Right cardiac atrium (tissue), 5 donors: Measurements from ENCODE around the gene IGF2R. TPM values are rescaled to one million over a fixed set of nuclear protein-coding genes. Genes with fewer than 3 reads are reported as not detected.
"Not testable (repeated sequence)": the region's sequence is repeated elsewhere in the genome, so short reads cannot be mapped to it uniquely, and the experiment has no call there.

Experiments
- ATAC-seq, 2 donors: fragments of 200-7000 bp; cut with Tn5 transposase; one replicate each; pipeline versions ENCODE4 v1.8.0 to v1.9.1; 2020; ENCODE audit warnings: moderate library complexity in 2 of 2, mild to moderate bottlenecking in 1 of 2
- DNase-seq, 3 donors: peaks; one replicate each; pipeline ENCODE4 v3.0.0-alpha.2; 2020
- H3K27ac ChIP-seq: one replicate; pipeline ENCODE4 v1.5.1; 2013; ENCODE audit warnings: mild to moderate bottlenecking, low read length, control low read depth, moderate library complexity
- H3K27me3 ChIP-seq: one replicate; pipeline ENCODE4 v1.6.1; 2013; ENCODE audit not compliant: control insufficient read depth, insufficient read depth
- H3K4me1 ChIP-seq: one replicate; pipeline ENCODE4 v1.6.1; 2013; ENCODE audit warnings: low read length; ENCODE audit not compliant: control insufficient read depth, insufficient read depth
- H3K4me3 ChIP-seq: one replicate; pipeline ENCODE4 v1.5.1; 2013; ENCODE audit warnings: low read length, control low read depth
- H3K9me3 ChIP-seq: one replicate; pipeline ENCODE4 v1.6.1; 2013; ENCODE audit warnings: low read length; ENCODE audit not compliant: control insufficient read depth
- WGBS: extraction: QIAGEN DNeasy Blood & Tissue Kit; methylation state at CpG from one replicate; pipeline ENCODE4 v1.1.7; 2013; 5-methylcytosine and 5-hydroxymethylcytosine counted together
- intact Hi-C, 4 donors: fragments of 100-400 bp; cut with DNase I; formaldehyde crosslinking; loops; one replicate each; pipeline versions ENCODE4 v1.11.0 to v1.14.0; 2022 to 2023
- polyA plus RNA-seq: library from polyadenylated mRNA; stranded (reverse); fragments of 200-250 nt; gene quantifications from one replicate; pipeline ENCODE4 v1.2.3, GENCODE V29; 2013
- total RNA-seq, 4 donors: library from RNA; stranded (reverse); fragmentation: NEBNext Ultra II Directional; extraction: Animal tissue kit (Norgen Biotek cat#: 25700); gene quantifications; one replicate each; pipeline ENCODE4 v1.2.1, GENCODE V29; 2021
- donor health status: healthy with polysubstance abuse.
- donor health status: DM: no; HTN: yes; CAD: no.
- donor health status: DM: no; HTN: no; CAD: no.
- donor health status: DM: no; HTN: yes; CAD: no; lungs with severe emphysema.
- donor health status: DM: yes; HTN: yes; CAD: no.

IGF2R gene
- total and polyA plus RNA-seq, 5 donors: 19.6 to 48.9 (median 46.5) TPM

DNA sequence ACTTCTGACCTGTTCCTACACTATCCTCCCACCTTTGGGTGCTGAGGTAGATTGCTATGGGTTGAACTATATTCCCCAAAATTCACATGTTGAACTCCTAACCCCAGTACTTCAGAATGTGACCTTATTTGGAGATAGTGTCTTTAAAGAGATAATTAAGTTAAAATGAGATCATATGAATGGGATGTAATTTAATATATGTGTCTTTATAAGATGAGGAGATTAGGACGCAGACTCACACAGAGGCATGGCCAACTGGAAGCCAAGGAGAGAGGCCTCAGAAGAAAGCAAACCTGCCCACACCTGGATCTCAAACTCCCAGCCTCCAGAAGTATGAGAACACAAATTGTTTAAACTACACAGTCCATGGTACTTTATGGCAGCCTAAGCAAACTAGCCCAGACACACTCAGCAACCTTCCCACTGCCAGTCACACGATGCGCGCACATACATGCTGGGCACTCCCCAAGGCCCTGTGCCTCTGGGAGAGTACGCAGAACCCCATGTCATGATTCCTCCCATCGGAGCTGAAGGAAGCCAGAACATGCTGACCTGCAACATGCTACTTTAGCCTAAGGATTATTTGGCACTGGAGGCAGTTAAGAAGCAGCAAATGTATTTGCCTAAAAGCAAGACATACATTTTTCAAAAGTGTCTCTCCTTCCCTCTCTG is 143.9 kb downstream of the IGF2R start:
- Histone ChIP-seq H3K4me1 (no peaks in the 10 kb centered on the region), H3K27me3 (no peaks in the 10 kb centered on the region), H3K27ac (no peak overlapping the region), H3K4me3 (no peak overlapping the region), H3K9me3 (no peaks in the 10 kb centered on the region)
- DNase-seq (no peak), ATAC-seq (no peak)
- 96% methylated on average over 6 of the region's 6 CpGs for WGBS
- intact Hi-C loops: no loop called here

- H3K27ac ChIP-seq: not testable (repeated sequence)
These were observed 145.7 kb downstream of the IGF2R start for GRCh38 chr6:160114536-160114935.

DNA sequence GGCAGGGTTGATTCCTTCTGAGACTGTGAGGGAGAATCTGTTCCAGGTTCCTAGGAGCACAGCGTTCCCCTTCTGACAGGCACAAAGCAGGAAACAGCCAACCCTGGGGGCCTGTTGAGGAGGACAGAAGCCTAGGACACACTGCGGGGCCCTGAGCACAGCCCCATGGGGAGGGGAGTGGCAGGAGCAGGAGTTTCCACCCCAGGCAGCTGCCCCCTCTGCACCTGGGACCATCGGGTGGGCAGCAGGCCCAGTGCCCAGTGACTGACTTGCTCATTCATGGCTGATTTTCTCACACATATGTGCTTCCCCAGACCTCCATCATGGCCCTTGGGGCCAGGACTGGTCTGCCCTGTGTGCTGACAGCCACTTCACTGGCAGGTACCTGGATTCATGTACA is 146.5 kb downstream of the IGF2R start:
- H3K4me3 ChIP-seq: no peak overlapping the region
- DNase-seq (no peak), ATAC-seq (no peak)
- no peaks in the 10 kb centered on the region for H3K27me3 ChIP-seq
- intact Hi-C loops: no loop called here
- no peak overlapping the region for H3K27ac ChIP-seq
- no peaks in the 10 kb centered on the region for H3K4me1 ChIP-seq
- 94% methylated on average over 3 of the region's 3 CpGs for WGBS
- no peaks in the 10 kb centered on the region for H3K9me3 ChIP-seq

More at GRCh38 chr6:160114536-160114935, 145.7 kb downstream of the IGF2R start:
- ATAC-seq, H3K4me1 ChIP-seq, intact Hi-C loops, H3K4me3 ChIP-seq, H3K27me3 ChIP-seq, DNase-seq, H3K9me3 ChIP-seq: not testable (repeated sequence)
- whole genome bisulfite sequencing: 98% methylated on average over 29 of the region's 29 CpGs

- no peaks in the 10 kb centered on the region for H3K27me3 ChIP-seq
- intact Hi-C loops: no loop called here
- WGBS: 91% methylated on average over 2 of the region's 2 CpGs
- DNase-seq (no peak), ATAC-seq (no peak)
- H3K9me3 ChIP-seq: no peaks in the 10 kb centered on the region
- H3K4me1 ChIP-seq: no peaks in the 10 kb centered on the region
- no peak overlapping the region for H3K27ac ChIP-seq
- no peak overlapping the region for H3K4me3 ChIP-seq
These were observed 147.5 kb downstream of the IGF2R start for GRCh38 chr6:160116411-160116810.

DNA sequence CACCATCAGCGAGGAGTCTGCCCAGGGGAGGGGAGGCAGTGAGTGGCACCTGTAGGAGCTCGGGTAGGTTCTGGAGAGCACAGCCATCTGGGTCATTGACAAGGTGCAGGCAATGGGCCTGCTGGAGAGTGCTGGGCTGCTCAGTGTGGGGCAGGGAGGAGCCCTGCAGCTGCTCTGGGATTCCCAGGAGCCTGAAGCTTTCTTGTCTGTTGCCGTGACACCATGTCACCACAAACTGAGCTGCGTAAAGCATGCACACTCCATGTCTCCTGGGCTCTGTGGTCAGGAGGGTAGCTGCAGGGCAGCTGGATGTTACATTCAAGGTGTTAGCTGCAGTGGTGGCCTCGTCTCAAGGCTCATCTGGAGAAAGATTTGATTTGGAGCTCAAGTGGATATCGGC is 148.3 kb downstream of the IGF2R start:
- H3K9me3 ChIP-seq: no peaks in the 10 kb centered on the region

DNA sequence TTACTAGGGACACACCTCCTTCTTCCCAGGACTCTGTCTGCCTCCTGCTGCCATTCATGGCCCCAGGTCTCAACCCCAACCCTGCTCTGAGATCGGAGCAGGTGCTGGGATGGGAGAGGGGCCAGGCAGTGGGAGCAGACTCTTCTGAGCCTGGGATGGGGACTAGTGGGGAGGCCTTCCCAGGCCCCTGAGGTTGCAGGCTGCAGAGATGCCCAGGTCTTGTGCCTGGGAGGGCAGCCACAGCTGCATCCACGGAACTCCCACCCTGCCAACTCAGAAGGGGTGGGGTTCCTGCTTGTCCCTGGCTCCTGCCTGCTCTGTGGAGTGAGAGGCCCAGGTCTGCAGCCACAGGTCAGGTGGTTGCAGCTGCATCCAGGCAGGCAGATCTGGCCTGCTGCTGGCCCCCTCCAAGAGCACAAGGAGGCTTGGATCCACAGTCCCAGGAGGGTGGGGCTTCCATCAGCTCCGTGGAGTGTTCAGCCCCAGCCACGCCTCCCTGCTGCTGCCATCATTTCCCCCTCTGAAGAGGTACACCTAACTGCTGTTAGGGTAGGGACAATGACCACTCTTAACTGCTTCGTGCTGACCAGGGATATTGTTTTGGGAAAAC is 149.8 kb downstream of the IGF2R start:
- 84% methylated on average over 5 of the region's 5 CpGs for WGBS
- no peak for DNase-seq
- H3K27ac ChIP-seq: no peak overlapping the region
- no peaks in the 10 kb centered on the region for H3K9me3 ChIP-seq
- no peaks in the 10 kb centered on the region for H3K4me1 ChIP-seq
- intact Hi-C loops: no loop called here
- H3K27me3 ChIP-seq: no peaks in the 10 kb centered on the region
- ATAC-seq: no peak
- H3K4me3 ChIP-seq: no peak overlapping the region

More for the DNA sequence above, 148.3 kb downstream of the IGF2R start:
- WGBS: 98% methylated on average over 6 of the region's 6 CpGs
- no peaks in the 10 kb centered on the region for H3K4me1 ChIP-seq
- H3K27me3 ChIP-seq: no peaks in the 10 kb centered on the region
- no peak for DNase-seq
- H3K4me3 ChIP-seq: no peak overlapping the region
- no peak overlapping the region for H3K27ac ChIP-seq
- peak in 1 of 2 donors; percentile 21 for ATAC-seq
- intact Hi-C loops: no loop called here

DNA sequence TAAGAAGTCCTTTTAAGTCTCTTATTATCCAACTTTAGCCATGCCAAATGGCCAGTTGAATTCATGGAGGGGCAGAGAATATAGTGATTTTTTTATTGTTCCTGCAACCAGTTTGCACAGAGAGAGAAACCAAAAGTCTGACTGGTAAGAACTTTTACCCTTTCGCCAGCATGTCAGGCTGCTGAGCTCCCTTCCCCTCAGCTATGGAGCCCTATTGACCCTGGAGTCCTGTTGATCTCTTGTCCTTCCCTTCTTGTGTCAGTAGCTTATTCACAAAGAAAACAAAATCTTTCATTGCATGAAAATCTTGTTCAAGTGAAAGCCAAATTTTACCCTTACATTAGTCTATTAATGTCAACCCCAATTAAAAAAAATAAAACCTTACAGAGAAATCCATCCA is 151.2 kb downstream of the IGF2R start:
- DNase-seq (no peak), ATAC-seq (no peak)
- Histone ChIP-seq H3K27ac (no peak overlapping the region), H3K4me3 (no peak overlapping the region), H3K4me1 (no peaks in the 10 kb centered on the region), H3K9me3 (no peaks in the 10 kb centered on the region), H3K27me3 (no peaks in the 10 kb centered on the region)
- intact Hi-C loops: no loop called here
- 95% methylated on average over 1 of the region's 1 CpG for WGBS

DNA sequence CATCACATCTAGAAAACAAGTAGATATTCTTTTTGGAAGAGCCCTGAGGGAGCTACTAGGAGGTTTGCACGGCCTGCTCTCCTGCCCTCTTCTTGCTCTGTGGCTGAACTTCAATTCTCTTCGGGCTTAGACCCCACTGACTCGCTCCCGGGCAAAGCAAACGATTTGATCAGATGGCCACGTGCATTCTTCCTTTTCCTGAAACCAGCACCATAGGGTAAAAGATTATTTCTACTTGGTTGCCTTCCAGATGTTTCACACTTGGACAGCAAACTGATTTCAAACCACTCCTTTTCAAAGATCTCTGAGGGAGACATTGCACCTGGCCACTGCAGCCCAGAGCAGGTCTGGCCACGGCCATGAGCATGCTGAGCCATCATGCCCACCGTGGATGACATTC is 152.7 kb downstream of the IGF2R start, which contains the start of gene SLC22A1:
TSS of gene SLC22A1 (plus strand) at position 258 of the 400 bp plus-strand sequence. CDS start at position 379, 121 bp downstream.
- Histone ChIP-seq H3K9me3 (no peaks in the 10 kb centered on the region), H3K4me1 (no peaks in the 10 kb centered on the region), H3K27me3 (no peaks in the 10 kb centered on the region), H3K27ac (no peak within 1 kb of the TSS), H3K4me3 (no peak within 1 kb of the TSS)
- intact Hi-C loops: no loop called here
- ATAC-seq: no peak
- WGBS: 73% methylated on average over 8 of the region's 8 CpGs
- no peak for DNase-seq

GRCh38 chr6:160121981-160122380 is 153.1 kb downstream of the IGF2R start:
- ATAC-seq (peak in 1 of 2 donors; percentile 21), DNase-seq (no peak)
- Histone ChIP-seq H3K9me3 (no peaks in the 10 kb centered on the region), H3K27ac (no peak overlapping the region), H3K4me1 (no peaks in the 10 kb centered on the region), H3K4me3 (no peak overlapping the region), H3K27me3 (no peaks in the 10 kb centered on the region)
- 94% methylated on average over 14 of the region's 14 CpGs for WGBS
- intact Hi-C loops: no loop called here

GRCh38 chr6:160122744-160123143 is 153.9 kb downstream of the IGF2R start:
- Histone ChIP-seq H3K27me3 (no peaks in the 10 kb centered on the region), H3K4me1 (no peaks in the 10 kb centered on the region), H3K27ac (no peak overlapping the region), H3K4me3 (no peak overlapping the region), H3K9me3 (no peaks in the 10 kb centered on the region)
- ATAC-seq (no peak), DNase-seq (no peak)
- intact Hi-C loops: no loop called here
- 93% methylated on average over 5 of the region's 5 CpGs for WGBS

- no peaks in the 10 kb centered on the region for H3K9me3 ChIP-seq
- H3K4me1 ChIP-seq: no peaks in the 10 kb centered on the region
- WGBS: 92% methylated on average over 2 of the region's 2 CpGs
- ATAC-seq (no peak), DNase-seq (no peak)
- H3K27me3 ChIP-seq: no peaks in the 10 kb centered on the region
- H3K4me3 ChIP-seq: no peak overlapping the region
- intact Hi-C loops: no loop called here
- H3K27ac ChIP-seq: no peak overlapping the region
These were observed 155.1 kb downstream of the IGF2R start for GRCh38 chr6:160124007-160124406.
